Measurements from ENCODE around the gene NDUFS7. TPM values are rescaled to one million over a fixed set of nuclear protein-coding genes. Genes with fewer than 3 reads are reported as not detected.

Gene NDUFS7
- total and polyA plus RNA-seq, 11 donors: 205 to 717 (median 336) TPM

DNA sequence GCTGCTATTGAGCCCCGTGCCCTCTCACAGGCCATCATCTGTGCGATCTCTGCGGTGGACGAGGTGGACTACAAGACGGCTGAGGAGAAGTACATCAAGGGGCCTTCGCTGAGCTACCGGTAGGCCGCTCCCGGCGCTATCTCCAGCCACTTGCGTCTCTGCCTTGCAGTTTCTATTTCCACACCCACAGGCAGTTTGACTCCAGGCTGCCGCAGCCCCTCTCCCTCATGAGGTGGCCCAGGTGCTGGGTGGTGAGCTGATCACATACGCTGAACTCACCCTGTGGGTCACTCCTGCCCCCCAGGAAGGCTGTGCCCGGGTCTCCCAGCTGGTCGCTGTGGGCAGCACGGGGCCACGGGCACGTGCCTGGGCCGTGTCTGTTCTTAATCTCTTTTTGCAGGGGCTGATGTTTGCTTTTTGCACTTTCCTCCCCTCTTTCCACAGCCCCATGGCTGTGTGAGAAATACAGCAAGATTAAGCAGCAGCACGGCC, 10.6 kb upstream of the NDUFS7 start:
- Histone ChIP-seq H3K36me3 (peaks cover 0 to 85% (median 59%) of the 10 kb centered on the region in 9 donors), H3K4me3 (no peak overlapping the region), H3K27ac (peak overlapping the region; percentile 51 to 92 (median 84)), H3K27me3 (no peaks in the 10 kb centered on the region), H3K9me3 (no peaks in the 10 kb centered on the region), H3K4me1 (peaks cover 0 to 30% (median 16%) of the 10 kb centered on the region in 12 donors)
- intact Hi-C loops (cut with DNase I): loop anchor here in 2 of 10 donors (10.0 kb wide), 1 partner anchor 88 kb away; the partner anchor contains the start of gene EFNA2 (in 2 of the 2)
- ATAC-seq: peak; percentile 13 to 37 (median 20)
- DNase-seq: no peak
- WGBS, 4 donors: 54 to 76% (median 62%) methylated on average over 17 to 20 of the region's 20 CpGs
- TF ChIP-seq, protein P1, sequence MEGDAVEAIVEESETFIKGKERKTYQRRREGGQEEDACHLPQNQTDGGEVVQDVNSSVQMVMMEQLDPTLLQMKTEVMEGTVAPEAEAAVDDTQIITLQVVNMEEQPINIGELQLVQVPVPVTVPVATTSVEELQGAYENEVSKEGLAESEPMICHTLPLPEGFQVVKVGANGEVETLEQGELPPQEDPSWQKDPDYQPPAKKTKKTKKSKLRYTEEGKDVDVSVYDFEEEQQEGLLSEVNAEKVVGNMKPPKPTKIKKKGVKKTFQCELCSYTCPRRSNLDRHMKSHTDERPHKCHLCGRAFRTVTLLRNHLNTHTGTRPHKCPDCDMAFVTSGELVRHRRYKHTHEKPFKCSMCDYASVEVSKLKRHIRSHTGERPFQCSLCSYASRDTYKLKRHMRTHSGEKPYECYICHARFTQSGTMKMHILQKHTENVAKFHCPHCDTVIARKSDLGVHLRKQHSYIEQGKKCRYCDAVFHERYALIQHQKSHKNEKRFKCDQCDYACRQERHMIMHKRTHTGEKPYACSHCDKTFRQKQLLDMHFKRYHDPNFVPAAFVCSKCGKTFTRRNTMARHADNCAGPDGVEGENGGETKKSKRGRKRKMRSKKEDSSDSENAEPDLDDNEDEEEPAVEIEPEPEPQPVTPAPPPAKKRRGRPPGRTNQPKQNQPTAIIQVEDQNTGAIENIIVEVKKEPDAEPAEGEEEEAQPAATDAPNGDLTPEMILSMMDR (IDR thresholded peaks at IDR 0.05): no peak
- no peak for TF ChIP-seq POLR2A (IDR thresholded peaks at IDR 0.05)

DNA sequence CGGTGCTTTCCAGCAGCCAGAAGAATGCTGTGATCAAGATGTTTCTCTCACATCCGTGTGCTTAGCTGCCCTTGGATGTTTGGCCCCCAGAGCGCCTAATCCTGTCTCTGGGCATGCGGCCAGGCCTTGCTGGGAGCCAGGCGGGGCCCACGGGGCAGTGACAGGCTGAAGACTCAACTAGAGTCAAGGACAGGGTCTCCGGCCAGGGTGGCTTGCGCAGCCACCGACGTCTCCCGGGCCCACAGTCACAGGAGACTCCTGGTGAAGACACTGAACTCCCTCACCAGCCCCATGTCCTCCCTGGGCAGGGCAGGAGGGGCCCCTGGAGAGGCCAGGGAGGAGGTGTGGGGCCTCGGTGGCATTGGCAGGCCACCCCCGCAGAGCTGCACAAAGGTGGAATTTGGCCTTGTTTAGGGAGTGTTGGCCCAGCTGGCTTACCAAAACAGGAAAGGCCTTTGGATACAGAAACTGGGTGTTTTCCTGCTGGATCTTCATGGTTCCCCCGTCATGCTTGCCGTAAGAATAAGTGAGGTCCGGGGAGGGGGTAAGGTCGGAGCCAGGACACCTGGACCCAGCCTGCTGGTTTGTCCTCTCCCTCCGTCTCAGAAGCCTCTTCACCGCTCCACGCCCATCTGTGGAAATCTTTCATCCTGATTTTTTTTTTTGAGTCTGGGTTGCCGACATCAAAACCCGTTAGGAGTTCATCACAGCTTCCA, 10.0 kb upstream of the NDUFS7 start:
- H3K4me3 ChIP-seq: peak overlapping the region in 1 of 12 donors; percentile 2
- peaks cover 0 to 84% (median 53%) of the 10 kb centered on the region in 9 donors for H3K36me3 ChIP-seq
- H3K9me3 ChIP-seq: no peaks in the 10 kb centered on the region
- peak; percentile 77 to 92 (median 85) for DNase-seq
- TF ChIP-seq, protein P1 (IDR thresholded peaks at IDR 0.05): no peak
- no peak for TF ChIP-seq POLR2A (IDR thresholded peaks at IDR 0.05)
- H3K4me1 ChIP-seq: peaks cover 0 to 30% (median 16%) of the 10 kb centered on the region in 12 donors
- peak; percentile 74 to 90 (median 80) for ATAC-seq
- intact Hi-C loops (cut with DNase I): loop anchor here in 2 of 10 donors (10.0 kb wide), 1 partner anchor 89 kb away; the partner anchor contains the start of gene EFNA2 (in 2 of the 2)
- WGBS, 4 donors: 51 to 66% (median 56%) methylated on average over 17 to 22 of the region's 22 CpGs
- no peaks in the 10 kb centered on the region for H3K27me3 ChIP-seq
- peak overlapping the region; percentile 51 to 92 (median 84) for H3K27ac ChIP-seq

DNA sequence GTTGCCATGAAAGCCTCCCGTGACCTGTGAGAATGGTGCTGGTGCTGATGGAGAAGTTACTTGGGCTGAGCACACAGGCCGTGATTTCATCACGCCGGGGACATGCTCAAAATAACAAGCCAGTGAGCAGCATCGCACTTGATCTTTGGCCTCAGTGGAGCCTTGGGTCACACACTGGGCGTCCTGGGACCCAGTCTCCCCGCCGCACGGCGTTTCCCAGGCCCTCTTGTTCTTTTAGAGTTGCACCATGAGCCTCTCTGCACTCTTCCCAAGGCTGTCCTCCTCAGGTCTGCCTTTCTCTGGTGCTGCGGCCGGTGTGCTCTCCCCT, 9.5 kb upstream of the NDUFS7 start:
- Histone ChIP-seq H3K4me1 (peaks cover 0 to 30% (median 16%) of the 10 kb centered on the region in 12 donors), H3K27ac (peak overlapping the region in 11 of 12 donors; percentile 23 to 92 (median 77)), H3K27me3 (no peaks in the 10 kb centered on the region), H3K36me3 (peaks cover 0 to 80% (median 48%) of the 10 kb centered on the region in 9 donors), H3K4me3 (no peak overlapping the region), H3K9me3 (no peaks in the 10 kb centered on the region)
- DNase-seq (peak in 2 of 5 donors; percentile 64 to 75), ATAC-seq (peak; percentile 2 to 55 (median 47))
- intact Hi-C loops (cut with DNase I): loop anchor here in 2 of 10 donors (10.0 kb wide), 1 partner anchor 89 kb away; the partner anchor contains the start of gene EFNA2 (in 2 of the 2)
- WGBS, 4 donors: 69 to 90% (median 81%) methylated on average over 12 of the region's 12 CpGs
- no peak for TF ChIP-seq POLR2A (IDR thresholded peaks at IDR 0.05)
- TF ChIP-seq, protein P1 (IDR thresholded peaks at IDR 0.05): no peak

GRCh38 chr19:1376415-1376805, 7.3 kb upstream of the NDUFS7 start:
- Histone ChIP-seq H3K4me1 (peaks cover 0 to 30% (median 17%) of the 10 kb centered on the region in 12 donors), H3K27me3 (no peaks in the 10 kb centered on the region), H3K27ac (no peak overlapping the region), H3K4me3 (no peak overlapping the region), H3K36me3 (peaks cover 0 to 58% (median 27%) of the 10 kb centered on the region in 9 donors), H3K9me3 (no peaks in the 10 kb centered on the region)
- intact Hi-C loops (cut with DNase I): loop anchor here in 2 of 10 donors (10.0 kb wide), 1 partner anchor 92 kb away; the partner anchor contains the start of gene EFNA2 (in 2 of the 2)
- DNase-seq (no peak), ATAC-seq (no peak)
- TF ChIP-seq, protein P1 (IDR thresholded peaks at IDR 0.05): no peak
- 95 to 97% (median 96%) methylated on average over 17 of the region's 17 CpGs for WGBS, 4 donors
